GM12801 (cell line): ENCODE results near the gene SLC15A3.

Experiments
- TF ChIP-seq, protein P1 (sequence below): IDR thresholded peaks from one replicate; pipeline ENCODE4 v1.5.1; 2011; ENCODE audit warnings: control low read depth; ENCODE audit not compliant: insufficient read length; ENCODE audit errors: extremely low read depth

SLC15A3 gene

GRCh38 chr11:60964801-60965200 lies 12.8 kb upstream of the SLC15A3 start:
- TF ChIP-seq, protein P1, sequence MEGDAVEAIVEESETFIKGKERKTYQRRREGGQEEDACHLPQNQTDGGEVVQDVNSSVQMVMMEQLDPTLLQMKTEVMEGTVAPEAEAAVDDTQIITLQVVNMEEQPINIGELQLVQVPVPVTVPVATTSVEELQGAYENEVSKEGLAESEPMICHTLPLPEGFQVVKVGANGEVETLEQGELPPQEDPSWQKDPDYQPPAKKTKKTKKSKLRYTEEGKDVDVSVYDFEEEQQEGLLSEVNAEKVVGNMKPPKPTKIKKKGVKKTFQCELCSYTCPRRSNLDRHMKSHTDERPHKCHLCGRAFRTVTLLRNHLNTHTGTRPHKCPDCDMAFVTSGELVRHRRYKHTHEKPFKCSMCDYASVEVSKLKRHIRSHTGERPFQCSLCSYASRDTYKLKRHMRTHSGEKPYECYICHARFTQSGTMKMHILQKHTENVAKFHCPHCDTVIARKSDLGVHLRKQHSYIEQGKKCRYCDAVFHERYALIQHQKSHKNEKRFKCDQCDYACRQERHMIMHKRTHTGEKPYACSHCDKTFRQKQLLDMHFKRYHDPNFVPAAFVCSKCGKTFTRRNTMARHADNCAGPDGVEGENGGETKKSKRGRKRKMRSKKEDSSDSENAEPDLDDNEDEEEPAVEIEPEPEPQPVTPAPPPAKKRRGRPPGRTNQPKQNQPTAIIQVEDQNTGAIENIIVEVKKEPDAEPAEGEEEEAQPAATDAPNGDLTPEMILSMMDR: no peak

- TF ChIP-seq, protein P1: no peak
Measured at GRCh38 chr11:60960405-60960804, 8.4 kb upstream of the SLC15A3 start.

DNA sequence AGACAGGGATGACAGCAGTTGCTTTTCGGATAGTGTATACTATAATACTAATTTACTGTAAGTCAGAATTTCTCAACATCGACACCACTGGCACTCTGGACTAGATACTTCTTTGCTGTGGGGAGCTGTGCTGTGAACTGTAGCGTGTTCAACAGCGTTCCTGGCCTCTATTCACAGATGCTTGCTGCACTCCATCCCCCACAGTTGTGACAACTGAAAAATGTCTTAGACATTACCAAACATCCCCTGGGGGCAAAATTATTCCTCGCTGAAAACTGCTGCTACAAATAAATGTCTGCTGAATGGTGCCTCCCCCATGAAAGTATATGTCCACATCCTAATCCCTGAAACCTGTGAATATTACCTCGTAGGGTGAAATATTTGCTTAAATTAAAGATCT lies 7.5 kb upstream of the SLC15A3 start:
- TF ChIP-seq, protein P1: no peak

DNA sequence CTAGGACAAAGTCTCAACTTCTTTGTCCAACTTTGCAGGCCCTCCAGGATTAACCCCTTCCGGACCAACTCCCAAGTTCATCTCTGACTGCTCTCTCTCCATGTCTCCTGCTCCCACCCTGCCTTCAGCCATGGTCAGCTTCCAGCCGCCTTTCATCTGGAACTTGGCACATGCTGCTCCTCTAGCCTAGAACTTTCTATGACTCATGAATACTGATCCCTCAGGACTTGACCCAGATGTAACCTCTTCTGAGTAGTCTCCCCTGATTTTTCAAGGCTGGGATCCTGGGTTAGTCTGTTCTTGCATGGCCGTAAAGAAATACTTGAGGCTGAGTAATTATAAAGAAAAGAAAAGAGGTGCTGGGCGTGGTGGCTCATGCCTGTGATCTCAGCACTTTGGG lies 5.2 kb upstream of the SLC15A3 start:
- TF ChIP-seq, protein P1: no peak

GRCh38 chr11:60955571-60955970 lies 3.6 kb upstream of the SLC15A3 start:
- TF ChIP-seq, protein P1: no peak

DNA sequence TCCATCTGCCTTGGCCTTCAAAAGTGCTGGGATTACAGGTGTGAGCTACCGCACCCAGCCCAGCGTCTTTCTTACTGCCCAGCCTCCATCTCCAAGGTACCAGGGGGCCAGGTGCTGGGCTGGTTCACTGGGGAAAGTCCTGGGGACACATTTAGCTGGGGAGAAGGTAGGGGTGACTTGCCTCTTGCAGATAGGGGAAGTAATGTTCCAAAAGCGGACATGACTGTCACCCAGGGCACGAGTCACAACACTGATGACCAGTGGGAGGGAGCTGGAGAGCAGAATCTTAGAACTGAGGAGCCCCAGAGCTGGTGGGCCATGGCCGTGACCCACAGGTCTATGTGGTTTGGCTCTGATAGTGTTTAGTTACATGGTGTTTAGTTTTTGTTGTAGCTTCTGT lies 2.4 kb upstream of the SLC15A3 start:
- TF ChIP-seq, protein P1: no peak

- TF ChIP-seq, protein P1: no peak
Measured at GRCh38 chr11:60953781-60954180, 1.8 kb upstream of the SLC15A3 start.

GRCh38 chr11:60952742-60953170 lies 780 bp upstream of the SLC15A3 start:
- TF ChIP-seq, protein P1: no peak
